Measurements from ENCODE around the gene ATAD3A.

ATAD3A gene

GRCh38 chr1:1540090-1540817, 28.3 kb downstream of the ATAD3A start, which contains the start of gene TMEM240:
Gene TMEM240 (minus strand): TSS chr1:1540624. CDS start chr1:1540346, 278 bp downstream.
- peak; percentile 71 for ATAC-seq
- TF ChIP-seq TSHZ2 (CRISPR knock-in tag; IDR thresholded peaks at IDR 0.05) (no peak), GLIS3 (CRISPR knock-in tag; IDR thresholded peaks at IDR 0.05) (no peak), CSDC2 (CRISPR knock-in tag; IDR thresholded peaks at IDR 0.05) (no peak), ZNF565 (CRISPR knock-in tag; conservative IDR thresholded peaks at IDR 0.05; ENCODE audit: low read depth) (no peak), PPARA (CRISPR knock-in tag; IDR thresholded peaks at IDR 0.05; ENCODE audit: borderline replicate concordance) (no peak), ISL1 (CRISPR knock-in tag; IDR thresholded peaks at IDR 0.05) (no peak), CREB5 (CRISPR knock-in tag; IDR thresholded peaks at IDR 0.05; ENCODE audit: low read depth) (no peak), POU6F1 (CRISPR knock-in tag; IDR thresholded peaks at IDR 0.05; ENCODE audit: borderline replicate concordance, low read depth) (no peak), TCF4 (CRISPR knock-in tag; IDR thresholded peaks at IDR 0.05; ENCODE audit: borderline replicate concordance) (no peak), TOX (CRISPR knock-in tag; IDR thresholded peaks at IDR 0.05; ENCODE audit: borderline replicate concordance) (no peak), ZNF70 (CRISPR knock-in tag; IDR thresholded peaks at IDR 0.05) (no peak), RARB (CRISPR knock-in tag; IDR thresholded peaks at IDR 0.05) (no peak), ARNTL (CRISPR knock-in tag; IDR thresholded peaks at IDR 0.05; ENCODE audit: borderline replicate concordance, low read depth) (no peak), ZNF8 (CRISPR knock-in tag; IDR thresholded peaks at IDR 0.05) (no peak), CSRNP3 (CRISPR knock-in tag; IDR thresholded peaks at IDR 0.05) (no peak), ZFP3 (CRISPR knock-in tag; IDR thresholded peaks at IDR 0.05) (no peak), OSR1 (CRISPR knock-in tag; IDR thresholded peaks at IDR 0.05) (no peak), SNAI2 (CRISPR knock-in tag; IDR thresholded peaks at IDR 0.05) (no peak)

- no peak for TF ChIP-seq BACH2 (CRISPR knock-in tag; IDR thresholded peaks at IDR 0.05; ENCODE audit: borderline replicate concordance)
- TF ChIP-seq TSHZ2 (CRISPR knock-in tag; IDR thresholded peaks at IDR 0.05), result no peak
- TF ChIP-seq POU6F1 (CRISPR knock-in tag; IDR thresholded peaks at IDR 0.05; ENCODE audit: borderline replicate concordance, low read depth), result no peak
- TF ChIP-seq ZFP30 (CRISPR knock-in tag; IDR thresholded peaks at IDR 0.05), result no peak
- no peak for TF ChIP-seq OSR1 (CRISPR knock-in tag; IDR thresholded peaks at IDR 0.05)
- TF ChIP-seq CREB5 (CRISPR knock-in tag; IDR thresholded peaks at IDR 0.05; ENCODE audit: low read depth), result no peak
- TF ChIP-seq ZNF70 (CRISPR knock-in tag; IDR thresholded peaks at IDR 0.05), result no peak
- no peak for TF ChIP-seq ZNF565 (CRISPR knock-in tag; conservative IDR thresholded peaks at IDR 0.05; ENCODE audit: low read depth)
- no peak for TF ChIP-seq SNAI2 (CRISPR knock-in tag; IDR thresholded peaks at IDR 0.05)
- ATAC-seq, result no peak; the same call in 2 of the 3 replicates
These were observed 29.1 kb downstream of the ATAD3A start for GRCh38 chr1:1540818-1541628.
